DMS 273 treated with DMSO at 0.1 percent for 48 hours (cell line): Measurements from ENCODE around the gene HIVEP3.

Experiments
- DNase-seq: peaks from one replicate; lab custom pipeline; 2025; lab: John Stamatoyannopoulos, UW

The HIVEP3 gene

DNA sequence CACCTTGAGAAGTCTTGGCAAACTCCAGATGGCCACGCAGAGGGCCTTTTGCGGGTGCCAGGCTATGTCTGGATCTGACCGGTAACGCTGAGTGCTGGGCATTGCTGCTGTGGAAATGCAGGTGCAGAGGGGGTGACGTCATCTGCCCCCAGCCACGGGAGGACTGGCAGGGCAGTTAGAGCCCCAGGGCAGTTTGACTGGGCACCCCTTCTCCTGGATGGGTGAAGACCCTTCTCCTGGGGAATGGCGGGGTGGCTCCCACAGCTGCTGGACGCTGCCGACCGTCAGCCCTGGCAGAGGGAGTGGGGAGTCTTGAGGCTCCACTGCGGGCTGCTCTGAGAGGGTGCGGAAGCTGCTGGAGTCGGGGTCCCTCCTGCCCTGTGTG lies 421.7 kb downstream of the HIVEP3 start:
- no peak for DNase-seq

- peak; percentile 33 for DNase-seq
Measured at GRCh38 chr1:41496080-41497055, 422.4 kb downstream of the HIVEP3 start.

- DNase-seq, result peak; percentile 68
Measured at GRCh38 chr1:41495210-41495948, 423.3 kb downstream of the HIVEP3 start.

- no peak for DNase-seq
Measured at GRCh38 chr1:41494351-41495209, 424.1 kb downstream of the HIVEP3 start.

GRCh38 chr1:41493626-41494350 lies 424.9 kb downstream of the HIVEP3 start:
- no peak for DNase-seq

GRCh38 chr1:41493117-41493536 lies 425.6 kb downstream of the HIVEP3 start:
- no peak for DNase-seq

DNA sequence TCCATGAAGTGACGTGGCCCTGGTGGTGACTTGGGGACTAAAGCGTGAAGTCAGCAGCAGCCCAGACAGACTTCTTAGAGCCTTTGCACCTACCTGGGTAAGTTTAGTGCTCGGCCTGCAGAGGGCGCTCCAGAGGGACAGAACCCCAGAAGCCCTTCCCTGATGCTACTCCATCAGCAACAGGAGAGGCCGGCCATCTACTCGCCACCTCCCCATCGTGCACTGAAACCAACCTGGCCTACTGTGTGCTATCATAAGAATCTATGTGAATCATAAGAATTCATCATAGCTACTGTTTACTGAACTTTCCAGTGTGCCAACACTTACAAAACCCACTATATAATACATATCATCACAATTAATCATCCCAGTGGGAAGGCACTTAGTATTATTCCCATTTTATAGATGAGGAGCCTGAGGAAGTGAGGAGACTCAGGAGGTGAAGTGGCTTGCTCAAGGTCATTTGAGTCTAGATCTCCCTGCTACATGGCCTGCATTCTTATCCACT lies 426.3 kb downstream of the HIVEP3 start:
- DNase-seq, result no peak

DNA sequence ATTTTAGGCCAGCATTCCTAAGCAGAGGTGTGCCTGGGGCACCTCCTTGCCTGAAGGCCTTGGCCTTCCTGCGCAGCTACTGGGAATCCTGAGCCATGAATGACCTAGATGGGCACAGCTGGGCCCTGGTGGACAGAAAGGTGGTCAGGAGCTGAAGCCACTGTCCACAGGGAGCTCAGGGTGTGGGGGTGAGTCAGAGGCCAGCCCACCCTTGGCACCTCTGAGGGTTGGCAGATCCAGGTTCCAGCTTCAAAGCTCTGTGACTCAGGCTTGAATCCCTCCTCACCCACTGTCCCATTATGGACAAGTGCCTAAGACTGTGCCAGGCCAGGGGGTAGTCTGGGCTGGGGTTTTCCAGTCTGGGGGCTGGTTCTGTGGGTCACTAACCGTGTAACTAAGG lies 427.8 kb downstream of the HIVEP3 start:
- no peak for DNase-seq

GRCh38 chr1:41489561-41489960 lies 429.2 kb downstream of the HIVEP3 start:
- DNase-seq, result no peak

- DNase-seq, result no peak
Measured at GRCh38 chr1:41488040-41488951, 430.4 kb downstream of the HIVEP3 start.

GRCh38 chr1:41487126-41488039 lies 431.3 kb downstream of the HIVEP3 start:
- no peak for DNase-seq

DNA sequence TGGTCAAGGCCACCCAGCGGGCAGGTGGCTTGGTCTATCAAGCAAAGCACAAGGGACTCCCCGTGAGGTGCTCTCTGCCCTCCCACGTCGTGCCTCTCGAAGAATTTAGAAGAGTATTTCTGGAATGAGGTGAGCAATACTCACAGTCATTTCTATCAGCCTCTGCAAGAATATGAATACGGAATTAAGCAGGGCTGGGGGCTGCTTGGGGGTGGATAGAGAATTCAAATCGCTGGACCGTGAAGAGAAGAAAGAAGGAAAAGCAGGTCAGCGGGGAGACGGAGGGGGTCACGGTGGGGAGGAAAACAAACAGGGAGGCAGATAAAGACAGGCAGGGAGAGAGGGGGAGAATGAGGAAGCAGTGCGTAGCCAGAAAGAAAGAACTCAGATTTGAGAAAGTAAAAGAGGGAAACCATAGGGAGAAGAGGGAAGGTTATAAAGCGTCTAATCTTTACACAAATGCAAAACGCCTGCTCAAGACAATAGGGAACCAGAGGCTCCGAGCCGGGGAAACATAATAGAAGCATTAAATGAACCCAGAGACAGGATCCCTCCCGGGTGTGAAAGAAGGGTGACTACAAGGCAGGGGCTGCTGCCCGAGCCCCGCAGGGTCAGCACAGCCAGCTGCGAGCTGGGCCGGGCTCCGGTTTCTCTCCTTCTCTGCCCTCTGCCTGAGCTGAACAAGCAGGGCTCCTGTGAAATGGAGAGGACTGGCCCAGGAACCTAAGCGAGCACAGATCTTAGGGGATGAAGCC lies 432.2 kb downstream of the HIVEP3 start:
- no peak for DNase-seq

GRCh38 chr1:41486053-41486370 lies 432.7 kb downstream of the HIVEP3 start:
- no peak for DNase-seq

- no peak for DNase-seq
Measured at GRCh38 chr1:41485605-41486004, 433.1 kb downstream of the HIVEP3 start.

- DNase-seq, result no peak
Measured at GRCh38 chr1:41484402-41485241, 434.1 kb downstream of the HIVEP3 start, which contains the start of gene EDN2. Gene EDN2 (minus strand): TSS chr1:41484683. CDS start chr1:41484601, 82 bp downstream.

GRCh38 chr1:41483960-41484401 lies 434.7 kb downstream of the HIVEP3 start:
- DNase-seq, result no peak
